ENCODE results near the gene OR4D1.

DNA sequence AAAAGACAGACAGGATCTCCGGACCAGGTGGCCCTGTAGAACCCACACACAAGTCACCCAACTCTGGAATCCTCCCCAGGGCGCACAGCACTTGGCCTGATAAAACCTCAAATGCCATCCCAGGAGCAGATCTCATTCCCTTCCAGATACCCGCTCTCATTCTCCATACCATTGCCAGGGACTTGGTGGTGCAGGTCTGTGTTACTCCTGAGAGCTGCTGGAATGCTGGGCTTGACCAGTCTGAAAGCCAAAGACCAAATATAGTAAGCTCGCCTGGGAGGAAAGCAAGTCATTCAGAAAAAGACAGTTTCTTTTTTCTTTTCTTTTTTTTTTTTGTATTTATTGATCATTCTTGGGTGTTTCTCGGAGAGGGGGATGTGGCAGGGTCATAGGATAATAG, 60.2 kb downstream of the OR4D1 start:
- TF ChIP-seq RXRA (IDR thresholded peaks at IDR 0.05; ENCODE audit: insufficient read depth, low read depth, low read length) (no peak), USF2 (IDR thresholded peaks at IDR 0.05; ENCODE audit: low read length) (no peak), POLR2A (IDR thresholded peaks at IDR 0.05; ENCODE audit: control extremely low read depth in 1 of 2, low read depth in 2 of 2, low read length in 2 of 2) (no peak), EP300 (IDR thresholded peaks at IDR 0.05; ENCODE audit: borderline replicate concordance in 1 of 2, low read depth in 2 of 2, low read length in 2 of 2) (no peak), RAD21 (IDR thresholded peaks at IDR 0.05 in 1 of 2, conservative IDR thresholded peaks at IDR 0.05 in 1 of 2; ENCODE audit: low read depth in 2 of 2, low read length in 2 of 2) (no peak), JUN (IDR thresholded peaks at IDR 0.05; ENCODE audit: low read depth, low read length) (no peak), MAFK (IDR thresholded peaks at IDR 0.05; ENCODE audit: low read depth, low read length) (no peak), ZNF274 (IDR thresholded peaks at IDR 0.05; ENCODE audit: borderline replicate concordance, extremely low read depth, low read length) (no peak), CREB1 (IDR thresholded peaks at IDR 0.05) (no peak), CBX5 (IDR thresholded peaks at IDR 0.05; ENCODE audit: low read depth, low read length) (no peak)
- TF ChIP-seq, protein P1, sequence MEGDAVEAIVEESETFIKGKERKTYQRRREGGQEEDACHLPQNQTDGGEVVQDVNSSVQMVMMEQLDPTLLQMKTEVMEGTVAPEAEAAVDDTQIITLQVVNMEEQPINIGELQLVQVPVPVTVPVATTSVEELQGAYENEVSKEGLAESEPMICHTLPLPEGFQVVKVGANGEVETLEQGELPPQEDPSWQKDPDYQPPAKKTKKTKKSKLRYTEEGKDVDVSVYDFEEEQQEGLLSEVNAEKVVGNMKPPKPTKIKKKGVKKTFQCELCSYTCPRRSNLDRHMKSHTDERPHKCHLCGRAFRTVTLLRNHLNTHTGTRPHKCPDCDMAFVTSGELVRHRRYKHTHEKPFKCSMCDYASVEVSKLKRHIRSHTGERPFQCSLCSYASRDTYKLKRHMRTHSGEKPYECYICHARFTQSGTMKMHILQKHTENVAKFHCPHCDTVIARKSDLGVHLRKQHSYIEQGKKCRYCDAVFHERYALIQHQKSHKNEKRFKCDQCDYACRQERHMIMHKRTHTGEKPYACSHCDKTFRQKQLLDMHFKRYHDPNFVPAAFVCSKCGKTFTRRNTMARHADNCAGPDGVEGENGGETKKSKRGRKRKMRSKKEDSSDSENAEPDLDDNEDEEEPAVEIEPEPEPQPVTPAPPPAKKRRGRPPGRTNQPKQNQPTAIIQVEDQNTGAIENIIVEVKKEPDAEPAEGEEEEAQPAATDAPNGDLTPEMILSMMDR (IDR thresholded peaks at IDR 0.05; ENCODE audit: control extremely low read depth in 1 of 3, insufficient read depth in 1 of 3, low read depth in 1 of 3, low read length in 3 of 3), result no peak
- TF ChIP-seq, protein P2, sequence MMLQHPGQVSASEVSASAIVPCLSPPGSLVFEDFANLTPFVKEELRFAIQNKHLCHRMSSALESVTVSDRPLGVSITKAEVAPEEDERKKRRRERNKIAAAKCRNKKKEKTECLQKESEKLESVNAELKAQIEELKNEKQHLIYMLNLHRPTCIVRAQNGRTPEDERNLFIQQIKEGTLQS (IDR thresholded peaks at IDR 0.05; ENCODE audit: insufficient read depth, low read depth, low read length), result no peak

Measured in H1 (cell line).